Endothelial cell of umbilical vein (primary cell): Measurements from ENCODE around the gene ANKS6. TPM values are rescaled to one million over a fixed set of nuclear protein-coding genes. Genes with fewer than 3 reads are reported as not detected.

Source experiments
- BruUV-seq: library from RNA; stranded (reverse); fragments of 400-500 nt; replicated peaks from 2 replicates; lab custom pipeline; 2021; lab: Mats Ljungman, UMichigan
- CTCF ChIA-PET: fragments of 300-600, 350-600 bp; sonication (Branson Sonifier 250); formaldehyde crosslinking; loops from one replicate; lab custom pipeline; 2021; ENCODE audit warnings: antibody characterized with exemption, inconsistent platforms; lab: Charles Lee
- POLR2A ChIA-PET: fragments of 300-600, 350-600 bp; sonication (Branson Sonifier 250); formaldehyde crosslinking; loops from one replicate; lab custom pipeline; 2021; ENCODE audit warnings: antibody characterized with exemption, inconsistent platforms; lab: Charles Lee
- DNase-seq: peaks from one replicate; pipeline ENCODE4 v3.0.0-alpha.2; 2011; ENCODE audit warnings: low read depth, low spot score
- FAIRE-seq: peaks from 2 replicates; lab custom pipeline; 2011; peaks lifted over from hg19 to GRCh38; lab: Jason Lieb, UNC
- H2AFZ ChIP-seq: 2 replicates; pipeline ENCODE4 v1.6.0; 2012; ENCODE audit warnings: low read depth, low read length, control low read depth, inconsistent platforms
- H3K27ac ChIP-seq: 2 replicates; pipeline ENCODE4 v1.5.1; 2011; ENCODE audit warnings: low read depth, mild to moderate bottlenecking, control low read depth, low read length, moderate library complexity; ENCODE audit not compliant: insufficient read depth
- H3K27me3 ChIP-seq, 2 experiments: 2 replicates each; pipeline versions ENCODE4 v1.6.0 to v1.6.1; 2011; ENCODE audit warnings: low read length in 2 of 2, mixed read lengths in 1 of 2; ENCODE audit not compliant: control insufficient read depth in 2 of 2, insufficient read depth in 2 of 2
- H3K36me3 ChIP-seq, 2 experiments: 2 replicates in 1 of 2; 3 replicates in 1 of 2; pipeline ENCODE4 v1.5.1; 2011; ENCODE audit warnings: low read length in 2 of 2, mild to moderate bottlenecking in 1 of 2, moderate library complexity in 1 of 2; ENCODE audit not compliant: control insufficient read depth in 2 of 2, insufficient read depth in 2 of 2; ENCODE audit errors: extremely low read depth in 1 of 2
- H3K4me1 ChIP-seq: 3 replicates; pipeline ENCODE4 v1.5.1; 2011; ENCODE audit warnings: mild to moderate bottlenecking, low read length; ENCODE audit not compliant: control insufficient read depth, insufficient read depth; ENCODE audit errors: extremely low read depth
- H3K4me2 ChIP-seq: 2 replicates; pipeline ENCODE4 v1.6.1; 2011; ENCODE audit warnings: low read length, control low read depth, mixed read lengths; ENCODE audit not compliant: insufficient read depth
- H3K4me3 ChIP-seq, 3 experiments: fragments of 200-600 bp in 1 of 3; sonication (generic), shearing (Covaris generic) in 1 of 3; replicated peaks in 1 of 3; 2 replicates each; pipeline ENCODE4 v1.5.1; 2011 to 2016; ENCODE audit warnings: control low read depth in 3 of 3, low read length in 3 of 3, mild to moderate bottlenecking in 2 of 3, inconsistent platforms in 1 of 3, low read depth in 1 of 3, moderate library complexity in 1 of 3; ENCODE audit not compliant: insufficient read depth in 1 of 3
- H3K79me2 ChIP-seq: 2 replicates; pipeline ENCODE4 v1.6.0; 2012; ENCODE audit warnings: low read length, inconsistent platforms; ENCODE audit not compliant: control insufficient read depth, insufficient read depth
- H3K9ac ChIP-seq: replicated peaks from 2 replicates; pipeline ENCODE3; 2011; ENCODE audit warnings: low read length, control low read depth; ENCODE audit not compliant: insufficient read depth; ENCODE audit errors: extremely low read depth
- H3K9me1 ChIP-seq: replicated peaks from 3 replicates; pipeline ENCODE4 v1.6.0; 2011; ENCODE audit warnings: mild to moderate bottlenecking, low read length; ENCODE audit not compliant: control insufficient read depth, insufficient read depth; ENCODE audit errors: extremely low read depth
- H3K9me3 ChIP-seq: replicated peaks from 2 replicates; pipeline ENCODE4 v1.5.1; 2012; ENCODE audit warnings: low read length, inconsistent platforms; ENCODE audit not compliant: control insufficient read depth, insufficient read depth
- H4K20me1 ChIP-seq: replicated peaks from 2 replicates; pipeline ENCODE3; 2011; ENCODE audit warnings: mild to moderate bottlenecking, low read length; ENCODE audit not compliant: control insufficient read depth, insufficient read depth; ENCODE audit errors: extremely low read depth
- EZH2 ChIP-seq: IDR thresholded peaks from 2 replicates; pipeline ENCODE4 v1.6.1; 2012; ENCODE audit warnings: borderline replicate concordance, low read depth, mild to moderate bottlenecking, moderate library complexity, low read length, inconsistent platforms; ENCODE audit not compliant: severe bottlenecking
- FOS ChIP-seq: IDR thresholded peaks from 2 replicates; pipeline ENCODE4 v1.6.1; 2011; ENCODE audit warnings: mild to moderate bottlenecking, low read length, moderate library complexity, borderline replicate concordance; ENCODE audit not compliant: insufficient read depth
- GATA2 ChIP-seq: IDR thresholded peaks from 2 replicates; pipeline ENCODE4 v1.7.0; 2011; ENCODE audit warnings: low read depth, mild to moderate bottlenecking, moderate library complexity, mixed read lengths, low read length; ENCODE audit not compliant: insufficient read length, insufficient read depth
- JUN ChIP-seq: IDR thresholded peaks from 2 replicates; pipeline ENCODE4 v1.6.1; 2011; ENCODE audit warnings: borderline replicate concordance, low read depth; ENCODE audit not compliant: insufficient read length, insufficient read depth
- MYC ChIP-seq: IDR thresholded peaks from one replicate; pipeline ENCODE4 v1.6.1; 2011; ENCODE audit warnings: mild to moderate bottlenecking, low read depth, low read length
- POLR2A ChIP-seq: IDR thresholded peaks from 2 replicates; pipeline ENCODE4 v1.6.1; 2012; ENCODE audit warnings: low read depth, mild to moderate bottlenecking, control low read depth, low read length
- POLR2AphosphoS5 ChIP-seq: IDR thresholded peaks from 2 replicates; pipeline ENCODE4 v1.6.1; 2012; ENCODE audit warnings: low read depth, mild to moderate bottlenecking, control low read depth, low read length, moderate library complexity; ENCODE audit not compliant: insufficient read depth
- dilution Hi-C: fragments of 300-500 bp; cut with MboI; formaldehyde crosslinking; loops from one replicate; pipeline ENCODE4 v1.15.0; 2019; ENCODE audit warnings: low sequenced_read_pairs; ENCODE audit not compliant: extremely low pct_ligation_motif_present
- intact Hi-C: fragments of 100-400 bp; cut with micrococcal nuclease; formaldehyde crosslinking; loops from one replicate; pipeline ENCODE4 v1.10.0; 2022
- polyA plus RNA-seq, 4 experiments: library from polyadenylated mRNA; depleted of rRNA in 3 of 4; stranded (reverse) in 3 of 4; unstranded in 1 of 4; fragments of >200 nt; gene quantifications; 2 replicates each; pipeline versions ENCODE4 v1.2.1 to v1.2.3, GENCODE V29; 2011 to 2012; ENCODE audit warnings: missing spikeins in 1 of 4
- total RNA-seq: library from RNA; stranded (reverse); gene quantifications from 2 replicates; pipeline ENCODE4 v1.2.3, GENCODE V29; 2021
- TF ChIP-seq, protein P1 (sequence below): IDR thresholded peaks from 2 replicates; pipeline ENCODE4 v1.6.1; 2011; ENCODE audit not compliant: insufficient read depth, insufficient read length
- TF ChIP-seq, protein P2 (sequence below), 2 donors: IDR thresholded peaks; 1 replicate in 1 of 2; 2 replicates in 1 of 2; pipeline ENCODE4 v1.5.1; 2011; ENCODE audit warnings: low read length in 2 of 2, mild to moderate bottlenecking in 2 of 2, moderate library complexity in 2 of 2, control low read depth in 1 of 2, inconsistent platforms in 1 of 2, low read depth in 1 of 2; ENCODE audit not compliant: insufficient read depth in 1 of 2; ENCODE audit errors: extremely low read depth in 1 of 2

The ANKS6 gene
- total and polyA plus RNA-seq, 2 donors (not counting 3 experiments of a cell fraction or from before 2014, with no cell fraction given) = 15.5 to 18.6 TPM

DNA sequence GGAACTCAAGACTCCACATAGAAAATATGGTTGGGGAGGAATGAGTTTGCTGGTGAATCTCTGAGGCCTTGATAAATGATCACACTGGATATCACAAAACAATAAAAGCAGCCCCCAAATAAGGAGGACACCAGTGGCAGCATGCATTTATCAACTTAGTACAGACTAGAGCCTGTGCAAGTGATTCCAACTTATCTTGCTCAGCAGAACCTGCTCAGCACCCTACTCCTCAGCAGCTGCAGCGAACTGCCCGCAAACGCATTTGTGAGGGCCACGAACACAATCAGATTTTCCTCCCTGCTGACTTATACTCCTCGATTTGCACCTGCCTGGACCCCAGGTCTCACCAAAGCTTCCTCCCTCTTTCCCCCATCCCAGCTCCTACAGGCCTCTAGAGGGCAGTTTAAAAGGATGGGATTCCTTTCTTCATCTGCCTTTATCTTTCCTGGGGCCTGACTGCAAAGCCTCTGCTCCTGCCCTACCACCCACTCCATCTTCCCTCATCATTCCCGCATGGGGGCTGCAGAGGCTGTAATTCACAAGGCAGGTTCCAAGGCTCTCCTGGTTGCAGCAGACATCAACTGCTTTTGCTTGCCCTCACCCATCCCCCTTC, 41.2 kb downstream of the ANKS6 start:
- no peaks in the 10 kb centered on the region for H3K79me2 ChIP-seq
- ChIA-PET POLR2A (no interaction called here), CTCF (interaction anchor here (1.3 kb wide), 2 partner anchors 10 to 21 kb away, joined by 3 to 4 read pairs; no protein-coding TSS in a partner anchor)
- intact Hi-C loops = no loop called here
- no peak overlapping the region for H3K4me2 ChIP-seq
- no peaks in the 10 kb centered on the region for H3K4me1 ChIP-seq
- H3K27me3 ChIP-seq = no peaks in the 10 kb centered on the region
- H3K9me1 ChIP-seq = no peaks in the 10 kb centered on the region
- no peak overlapping the region for H3K4me3 ChIP-seq
- no peaks in the 10 kb centered on the region for H3K36me3 ChIP-seq
- no peak overlapping the region for H2AFZ ChIP-seq
- FAIRE-seq (no peak), DNase-seq (no peak)
- H3K9me3 ChIP-seq = no peaks in the 10 kb centered on the region
- H3K27ac ChIP-seq = no peak overlapping the region
- dilution Hi-C loops = loop anchor here (25.0 kb wide), 1 partner anchor 468 kb away; no protein-coding TSS in a partner anchor
- no peak overlapping the region for H3K9ac ChIP-seq
- H4K20me1 ChIP-seq = no peaks in the 10 kb centered on the region
- TF ChIP-seq, protein P1, sequence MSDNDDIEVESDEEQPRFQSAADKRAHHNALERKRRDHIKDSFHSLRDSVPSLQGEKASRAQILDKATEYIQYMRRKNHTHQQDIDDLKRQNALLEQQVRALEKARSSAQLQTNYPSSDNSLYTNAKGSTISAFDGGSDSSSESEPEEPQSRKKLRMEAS = no peak
- TF ChIP-seq EZH2 = no peak
- TF ChIP-seq, protein P2, sequence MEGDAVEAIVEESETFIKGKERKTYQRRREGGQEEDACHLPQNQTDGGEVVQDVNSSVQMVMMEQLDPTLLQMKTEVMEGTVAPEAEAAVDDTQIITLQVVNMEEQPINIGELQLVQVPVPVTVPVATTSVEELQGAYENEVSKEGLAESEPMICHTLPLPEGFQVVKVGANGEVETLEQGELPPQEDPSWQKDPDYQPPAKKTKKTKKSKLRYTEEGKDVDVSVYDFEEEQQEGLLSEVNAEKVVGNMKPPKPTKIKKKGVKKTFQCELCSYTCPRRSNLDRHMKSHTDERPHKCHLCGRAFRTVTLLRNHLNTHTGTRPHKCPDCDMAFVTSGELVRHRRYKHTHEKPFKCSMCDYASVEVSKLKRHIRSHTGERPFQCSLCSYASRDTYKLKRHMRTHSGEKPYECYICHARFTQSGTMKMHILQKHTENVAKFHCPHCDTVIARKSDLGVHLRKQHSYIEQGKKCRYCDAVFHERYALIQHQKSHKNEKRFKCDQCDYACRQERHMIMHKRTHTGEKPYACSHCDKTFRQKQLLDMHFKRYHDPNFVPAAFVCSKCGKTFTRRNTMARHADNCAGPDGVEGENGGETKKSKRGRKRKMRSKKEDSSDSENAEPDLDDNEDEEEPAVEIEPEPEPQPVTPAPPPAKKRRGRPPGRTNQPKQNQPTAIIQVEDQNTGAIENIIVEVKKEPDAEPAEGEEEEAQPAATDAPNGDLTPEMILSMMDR (IDR thresholded peaks at IDR 0.05; ENCODE audit: extremely low read depth in 1 of 2, insufficient read depth in 1 of 2, low read depth in 1 of 2, low read length in 2 of 2) = no peak
- TF ChIP-seq POLR2AphosphoS5 = no peak
- no peak for TF ChIP-seq POLR2A
- no peak for TF ChIP-seq MYC
- no peak for TF ChIP-seq FOS
- no peak for TF ChIP-seq JUN
- TF ChIP-seq GATA2 = no peak
- BruUV-seq = no TSS peak
